ENCODE data around the gene ITPR2. TPM values are rescaled to one million over a fixed set of nuclear protein-coding genes. Genes with fewer than 3 reads are reported as not detected.
"Not testable (repeated sequence)": the region's sequence is repeated elsewhere in the genome, so short reads cannot be mapped to it uniquely, and the experiment has no call there.

Gene ITPR2
- total RNA-seq, 2 donors from 2014 or later = 31.3 to 31.7 TPM

GRCh38 chr12:26471560-26471959, 361.4 kb downstream of the ITPR2 start:
- ATAC-seq (no peak), DNase-seq (no peak)
- intact Hi-C loops (cut with DNase I, micrococcal nuclease) = no loop called here

GRCh38 chr12:26469421-26470180, 363.4 kb downstream of the ITPR2 start:
- no peak for ATAC-seq
- intact Hi-C loops (cut with DNase I, micrococcal nuclease) = no loop called here
- no peak for DNase-seq

- ATAC-seq (no peak), DNase-seq (no peak)
- intact Hi-C loops (cut with DNase I, micrococcal nuclease) = no loop called here
These were observed 365.6 kb downstream of the ITPR2 start for GRCh38 chr12:26467351-26467750.

GRCh38 chr12:26466726-26467125, 366.3 kb downstream of the ITPR2 start:
- intact Hi-C loops (cut with DNase I, micrococcal nuclease) = no loop called here
- no peak for ATAC-seq
- no peak for DNase-seq

- no peak for DNase-seq
- intact Hi-C loops (cut with DNase I, micrococcal nuclease) = no loop called here
- no peak for ATAC-seq
These were observed 367.4 kb downstream of the ITPR2 start for GRCh38 chr12:26465419-26466097.

GRCh38 chr12:26461776-26462175, 371.2 kb downstream of the ITPR2 start:
- intact Hi-C loops (cut with DNase I, micrococcal nuclease) = no loop called here
- ATAC-seq (no peak), DNase-seq (no peak)

GRCh38 chr12:26460361-26460760, 372.6 kb downstream of the ITPR2 start:
- ATAC-seq (no peak), DNase-seq (no peak)
- intact Hi-C loops (cut with DNase I, micrococcal nuclease) = no loop called here

- intact Hi-C loops (cut with DNase I, micrococcal nuclease) = no loop called here
- DNase-seq (no peak), ATAC-seq (no peak)
These were observed 376.9 kb downstream of the ITPR2 start for GRCh38 chr12:26455936-26456574.

- no peak for DNase-seq
- no peak for ATAC-seq
- intact Hi-C loops (cut with DNase I, micrococcal nuclease) = no loop called here
These were observed 379.7 kb downstream of the ITPR2 start for GRCh38 chr12:26453246-26453645.

- intact Hi-C loops (cut with DNase I, micrococcal nuclease) = no loop called here
- ATAC-seq (no peak), DNase-seq (no peak)
These were observed 380.5 kb downstream of the ITPR2 start for GRCh38 chr12:26452511-26452910.

- intact Hi-C loops (cut with DNase I, micrococcal nuclease) = no loop called here
- ATAC-seq (no peak), DNase-seq (no peak)
These were observed 381.2 kb downstream of the ITPR2 start for GRCh38 chr12:26451763-26452162.

- intact Hi-C loops (cut with DNase I, micrococcal nuclease) = no loop called here
- DNase-seq (no peak), ATAC-seq (no peak)
These were observed 387.1 kb downstream of the ITPR2 start for GRCh38 chr12:26445909-26446308.

GRCh38 chr12:26443309-26443708, 389.7 kb downstream of the ITPR2 start:
- intact Hi-C loops (cut with DNase I, micrococcal nuclease) = no loop called here
- DNase-seq (no peak), ATAC-seq (no peak)

- intact Hi-C loops (cut with DNase I, micrococcal nuclease) = no loop called here
- DNase-seq = no peak
- no peak for ATAC-seq
These were observed 391.6 kb downstream of the ITPR2 start for GRCh38 chr12:26441434-26441833.

- intact Hi-C loops (cut with DNase I, micrococcal nuclease) = no loop called here
- DNase-seq (no peak), ATAC-seq (peak; percentile 92)
These were observed 398.0 kb downstream of the ITPR2 start for GRCh38 chr12:26435069-26435404.

GRCh38 chr12:26434299-26435068, 398.5 kb downstream of the ITPR2 start:
- intact Hi-C loops (cut with DNase I, micrococcal nuclease) = no loop called here
- ATAC-seq (peak; percentile 83), DNase-seq (peak in 1 of 2 donors; percentile 10)

- DNase-seq; intact Hi-C loops (cut with DNase I, micrococcal nuclease): not testable (repeated sequence)
These were observed 399.3 kb downstream of the ITPR2 start for GRCh38 chr12:26433701-26434100.

GRCh38 chr12:26431211-26431610, 401.8 kb downstream of the ITPR2 start:
- intact Hi-C loops (cut with DNase I, micrococcal nuclease) = no loop called here
- DNase-seq = no peak
- ATAC-seq = no peak

More at GRCh38 chr12:26433701-26434100, 399.3 kb downstream of the ITPR2 start:
- not testable (repeated sequence) for ATAC-seq

- ATAC-seq; intact Hi-C loops (cut with DNase I, micrococcal nuclease): not testable (repeated sequence)
These were observed 402.4 kb downstream of the ITPR2 start for GRCh38 chr12:26430596-26430995.

More at GRCh38 chr12:26430596-26430995, 402.4 kb downstream of the ITPR2 start:
- DNase-seq = not testable (repeated sequence)
